ENCODE results near the gene ZNF678.
"Not testable (repeated sequence)": the region's sequence is repeated elsewhere in the genome, so short reads cannot be mapped to it uniquely, and the experiment has no call there.

Gene ZNF678

GRCh38 chr1:227551881-227552280 lies 11.5 kb upstream of the ZNF678 start:
- DNase-seq (ENCODE audit: low read depth): not testable (repeated sequence)

- no peak for DNase-seq (ENCODE audit: low read depth)
These were observed 7.1 kb upstream of the ZNF678 start for GRCh38 chr1:227556288-227556687.

- DNase-seq (ENCODE audit: low read depth): no peak
These were observed 5.2 kb upstream of the ZNF678 start for GRCh38 chr1:227557962-227558725.

GRCh38 chr1:227558732-227559262 lies 4.6 kb upstream of the ZNF678 start:
- no peak for DNase-seq (ENCODE audit: low read depth)

GRCh38 chr1:227559499-227559898 lies 3.9 kb upstream of the ZNF678 start:
- no peak for DNase-seq (ENCODE audit: low read depth)

- DNase-seq (ENCODE audit: low read depth): no peak
These were observed 3.4 kb upstream of the ZNF678 start for GRCh38 chr1:227559926-227560325.

- DNase-seq (ENCODE audit: low read depth): no peak
These were observed 2.8 kb upstream of the ZNF678 start for GRCh38 chr1:227560393-227561173.

GRCh38 chr1:227561241-227561907 lies 2.0 kb upstream of the ZNF678 start:
- no peak for DNase-seq (ENCODE audit: low read depth)

- no peak for DNase-seq (ENCODE audit: low read depth)
These were observed 1.3 kb upstream of the ZNF678 start for GRCh38 chr1:227562037-227562436.

- no peak for DNase-seq (ENCODE audit: low read depth)
These were observed 428 bp upstream of the ZNF678 start for GRCh38 chr1:227562933-227563323.

- no peak for DNase-seq (ENCODE audit: low read depth)
These were observed 3.9 kb downstream of the ZNF678 start for GRCh38 chr1:227567256-227567655.

GRCh38 chr1:227568593-227568992 lies 5.2 kb downstream of the ZNF678 start:
- no peak for DNase-seq (ENCODE audit: low read depth)

GRCh38 chr1:227572752-227573151 lies 9.4 kb downstream of the ZNF678 start:
- no peak for DNase-seq (ENCODE audit: low read depth)

GRCh38 chr1:227574926-227575325 lies 11.6 kb downstream of the ZNF678 start:
- no peak for DNase-seq (ENCODE audit: low read depth)

GRCh38 chr1:227576189-227576588 lies 12.8 kb downstream of the ZNF678 start:
- no peak for DNase-seq (ENCODE audit: low read depth)

GRCh38 chr1:227577500-227577899 lies 14.1 kb downstream of the ZNF678 start:
- no peak for DNase-seq (ENCODE audit: low read depth)

GRCh38 chr1:227583354-227583753 lies 20.0 kb downstream of the ZNF678 start:
- DNase-seq (ENCODE audit: low read depth): no peak

GRCh38 chr1:227586733-227587132 lies 23.4 kb downstream of the ZNF678 start:
- no peak for DNase-seq (ENCODE audit: low read depth)

- DNase-seq (ENCODE audit: low read depth): no peak
These were observed 24.6 kb downstream of the ZNF678 start for GRCh38 chr1:227587968-227588367.

- not testable (repeated sequence) for DNase-seq (ENCODE audit: low read depth)
These were observed 25.4 kb downstream of the ZNF678 start for GRCh38 chr1:227588769-227589168.

- DNase-seq (ENCODE audit: low read depth): not testable (repeated sequence)
These were observed 26.4 kb downstream of the ZNF678 start for GRCh38 chr1:227589777-227590176.

GRCh38 chr1:227596222-227596621 lies 32.9 kb downstream of the ZNF678 start:
- DNase-seq (ENCODE audit: low read depth): peak; percentile 29

- no peak for DNase-seq (ENCODE audit: low read depth)
These were observed 40.0 kb downstream of the ZNF678 start for GRCh38 chr1:227603327-227603726.

Measured in CMK (cell line).